Stimulated activated CD4-positive, alpha-beta T cell treated with anti-CD3 and anti-CD28 coated beads, Interleukin-2, amount 100 ng/mL, for 24 hours (primary cell): ENCODE measurements around the gene CXCL16.

Experiments used
- DNase-seq, 2 donors: peaks; one replicate each; pipeline ENCODE4 v3.0.0-alpha.2; 2020

CXCL16 gene

GRCh38 chr17:4750606-4751005 lies 10.9 kb upstream of the CXCL16 start:
- DNase-seq = no peak

GRCh38 chr17:4748686-4749085 lies 9.0 kb upstream of the CXCL16 start:
- no peak for DNase-seq

GRCh38 chr17:4747847-4748246 lies 8.1 kb upstream of the CXCL16 start:
- no peak for DNase-seq

GRCh38 chr17:4744999-4745969 lies 5.6 kb upstream of the CXCL16 start:
- DNase-seq = no peak

GRCh38 chr17:4743898-4744297 lies 4.2 kb upstream of the CXCL16 start:
- no peak for DNase-seq

- no peak for DNase-seq
These were observed 3.5 kb upstream of the CXCL16 start for GRCh38 chr17:4743216-4743615.

- no peak for DNase-seq
These were observed 2.9 kb upstream of the CXCL16 start for GRCh38 chr17:4742629-4743028.

- DNase-seq = no peak
These were observed 2.4 kb upstream of the CXCL16 start for GRCh38 chr17:4742133-4742532.

- DNase-seq = no peak
These were observed 1.8 kb upstream of the CXCL16 start for GRCh38 chr17:4741544-4741943.

- no peak for DNase-seq
These were observed 856 bp upstream of the CXCL16 start for GRCh38 chr17:4740584-4740983.

GRCh38 chr17:4740025-4740351 lies 260 bp upstream of the CXCL16 start:
- DNase-seq = no peak

- DNase-seq = no peak
These were observed 1.3 kb downstream of the CXCL16 start for GRCh38 chr17:4738136-4739121.

- DNase-seq = no peak
These were observed 3.7 kb downstream of the CXCL16 start for GRCh38 chr17:4735876-4736651.

- no peak for DNase-seq
These were observed 4.8 kb downstream of the CXCL16 start for GRCh38 chr17:4734857-4735475.

- DNase-seq = no peak
These were observed 6.6 kb downstream of the CXCL16 start for GRCh38 chr17:4733073-4733531.

GRCh38 chr17:4728124-4728523 lies 11.6 kb downstream of the CXCL16 start:
- DNase-seq = no peak

GRCh38 chr17:4725646-4726310 lies 13.9 kb downstream of the CXCL16 start:
- no peak for DNase-seq

GRCh38 chr17:4724650-4725049 lies 15.1 kb downstream of the CXCL16 start:
- no peak for DNase-seq

GRCh38 chr17:4722678-4723240 lies 17.0 kb downstream of the CXCL16 start:
- DNase-seq = no peak

GRCh38 chr17:4721203-4722135 lies 18.3 kb downstream of the CXCL16 start:
- no peak for DNase-seq
